Heart left ventricle (tissue), 16 donors: ENCODE data around the gene PRICKLE1. TPM values are rescaled to one million over a fixed set of nuclear protein-coding genes. Genes with fewer than 3 reads are reported as not detected.

Source experiments
- ATAC-seq, 4 donors: fragments of 200-7000 bp; cut with Tn5 transposase; one replicate each; pipeline ENCODE4 v1.9.1; 2020 to 2022; ENCODE audit warnings: moderate library complexity in 4 of 4, mild to moderate bottlenecking in 3 of 4, moderate number of reproducible peaks in 1 of 4
- DNase-seq, 5 donors: peaks; one replicate each; pipeline ENCODE4 v3.0.0-alpha.2; 2020
- H3K27ac ChIP-seq, 12 donors: fragments of 200-600 bp; sonication (generic) in 4 of 12; one replicate each; pipeline versions ENCODE4 v1.5.0 to v1.8.0; 2016 to 2022; ENCODE audit warnings: mild to moderate bottlenecking in 2 of 12
- H3K27me3 ChIP-seq, 9 donors: fragments of 200-600 bp; sonication (generic) in 2 of 9; one replicate each; pipeline versions ENCODE4 v1.5.1 to v1.8.0; 2016 to 2022; ENCODE audit warnings: mild to moderate bottlenecking in 3 of 9
- H3K36me3 ChIP-seq, 9 donors: fragments of 200-600 bp; sonication (generic) in 2 of 9; one replicate each; pipeline versions ENCODE4 v1.5.0 to v1.8.0; 2018 to 2022; ENCODE audit warnings: mild to moderate bottlenecking in 2 of 9
- H3K4me1 ChIP-seq, 12 donors: fragments of 200-600 bp; sonication (generic) in 4 of 12; one replicate each; pipeline versions ENCODE4 v1.5.0 to v1.8.0; 2016 to 2022; ENCODE audit warnings: mild to moderate bottlenecking in 3 of 12
- H3K4me3 ChIP-seq, 12 donors: fragments of 200-600 bp; sonication (generic) in 4 of 12; one replicate each; pipeline versions ENCODE4 v1.5.0 to v1.8.0; 2017 to 2022; ENCODE audit warnings: mild to moderate bottlenecking in 9 of 12, moderate library complexity in 4 of 12
- H3K9me3 ChIP-seq, 12 donors: fragments of 200-600 bp; sonication (generic) in 4 of 12; one replicate each; pipeline versions ENCODE4 v1.5.0 to v1.8.0; 2016 to 2022; ENCODE audit warnings: mild to moderate bottlenecking in 1 of 12
- CTCF ChIP-seq, 12 donors: fragments of 200-600 bp; sonication (generic) in 4 of 12; IDR thresholded peaks; one replicate each; pipeline versions ENCODE4 v1.5.0 to v1.8.0; 2018 to 2022; ENCODE audit warnings: antibody characterized with exemption in 12 of 12, mild to moderate bottlenecking in 5 of 12
- POLR2A ChIP-seq, 2 donors: fragments of 450-650 bp; IDR thresholded peaks; one replicate each; pipeline ENCODE4 v1.6.1; 2017; ENCODE audit warnings: antibody characterized with exemption in 2 of 2, mild to moderate bottlenecking in 2 of 2, moderate library complexity in 2 of 2
- WGBS, 4 donors: extraction: QIAGEN DNeasy Blood & Tissue Kit in 2 of 4; methylation state at CpG; one replicate each; pipeline versions ENCODE4 v1.1.5 to v1.1.7; 2013 to 2018; 5-methylcytosine and 5-hydroxymethylcytosine counted together
- intact Hi-C, 10 donors: fragments of 100-400 bp; cut with DNase I; formaldehyde crosslinking; loops; one replicate each; pipeline versions ENCODE4 v1.11.1 to v1.14.2; 2022
- polyA plus RNA-seq, 2 donors: library from polyadenylated mRNA; stranded (reverse); fragments of 200-250 nt; gene quantifications; one replicate each; pipeline ENCODE4 v1.2.3, GENCODE V29; 2013
- total RNA-seq, 9 donors: library from RNA; depleted of rRNA in 2 of 9; stranded (reverse); fragments of >200 nt in 2 of 9; fragmentation: NEBNext Ultra II Directional in 3 of 9; extraction: Animal tissue kit (Norgen Biotek cat#: 25700) in 3 of 9; gene quantifications; one replicate each; pipeline versions ENCODE4 v1.1.0 to v1.2.4, GENCODE V29; 2016 to 2023
- donor health status: ischemic (EF 13 %, LVEDD 7.1; RV severe dilation, severe dysfunction).
- donor health status: healthy with polysubstance abuse.
- donor health status: DM: no; HTN: yes; CAD: no.
- donor health status: DM: no; HTN: no; CAD: no.
- donor health status: ischemic (EF 25% LVEDD 6.9; RV normal size, moderate dysfunction).
- donor health status: ischemic (EF 25% LVEDD 5.7; RV mildly dilated, moderate dysfunction).
- donor health status: healthy.
- donor health status: DM: yes; HTN: yes; CAD: no.
- donor health status: ischemic (EF 35%, LVEDD 5.7; RV mildly dilated, moderate dysfunction).
- donor health status: nonischemic (EF 11% LVEDD 7.7; RV severe dilation, severe dysfunction).
- donor health status: DM: yes; HTN: yes; CAD: no.
- donor health status: PGD.
- donor health status: ischemic (EF 29% LVEDD 5.4; RV normal size, mild dysfunction).
- donor health status: nonischemic (EF 23%, LVEDD 6.1; RV moderate dilation, normal function).

Gene PRICKLE1
- total and polyA plus RNA-seq, 11 donors: 3.2 to 39.2 (median 20.7) TPM

- intact Hi-C loops: no loop called here
These were observed 36.1 kb upstream of the PRICKLE1 start for GRCh38 chr12:42625611-42626010.

GRCh38 chr12:42617622-42618021 is 28.1 kb upstream of the PRICKLE1 start:
- TF ChIP-seq CTCF (IDR thresholded peaks at IDR 0.05) (no peak), POLR2A (IDR thresholded peaks at IDR 0.05) (no peak)
- Histone ChIP-seq H3K27ac (no peak overlapping the region), H3K27me3 (no peaks in the 10 kb centered on the region), H3K9me3 (peaks cover 0 to 42% (median 23%) of the 10 kb centered on the region in 12 donors), H3K36me3 (no peaks in the 10 kb centered on the region), H3K4me1 (no peaks in the 10 kb centered on the region), H3K4me3 (no peak overlapping the region)
- no peak for ATAC-seq
- WGBS, 4 donors: 35 to 49% (median 46%) methylated on average over 1 of the region's 1 CpG
- intact Hi-C loops: no loop called here
- no peak for DNase-seq

More at GRCh38 chr12:42625611-42626010, 36.1 kb upstream of the PRICKLE1 start:
- TF ChIP-seq POLR2A (IDR thresholded peaks at IDR 0.05) (no peak), CTCF (IDR thresholded peaks at IDR 0.05) (no peak)
- WGBS, 4 donors: 25 to 33% (median 28%) methylated on average over 4 of the region's 4 CpGs
- no peak overlapping the region for H3K27ac ChIP-seq
- no peaks in the 10 kb centered on the region for H3K4me1 ChIP-seq
- no peaks in the 10 kb centered on the region for H3K27me3 ChIP-seq
- no peaks in the 10 kb centered on the region for H3K36me3 ChIP-seq
- ATAC-seq: peak in 1 of 4 donors; percentile 18
- no peak for DNase-seq
- peaks cover 0 to 2% (median 0%) of the 10 kb centered on the region in 12 donors for H3K9me3 ChIP-seq
- H3K4me3 ChIP-seq: no peak overlapping the region

- ATAC-seq (no peak), DNase-seq (no peak)
- Histone ChIP-seq H3K27me3 (no peaks in the 10 kb centered on the region), H3K9me3 (peaks cover 0 to 42% (median 23%) of the 10 kb centered on the region in 12 donors), H3K36me3 (no peaks in the 10 kb centered on the region), H3K4me1 (no peaks in the 10 kb centered on the region), H3K4me3 (no peak overlapping the region), H3K27ac (no peak overlapping the region)
- 87 to 95% (median 90%) methylated on average over 3 of the region's 3 CpGs for WGBS, 4 donors
- intact Hi-C loops: no loop called here
- TF ChIP-seq CTCF (IDR thresholded peaks at IDR 0.05) (no peak), POLR2A (IDR thresholded peaks at IDR 0.05) (no peak)
These were observed 25.5 kb upstream of the PRICKLE1 start for GRCh38 chr12:42615006-42615405.

GRCh38 chr12:42612231-42612613 is 22.7 kb upstream of the PRICKLE1 start:
- no peak for ATAC-seq
- Histone ChIP-seq H3K27ac (no peak overlapping the region), H3K36me3 (no peaks in the 10 kb centered on the region), H3K4me1 (no peaks in the 10 kb centered on the region), H3K9me3 (peaks cover 0 to 22% (median 5%) of the 10 kb centered on the region in 12 donors), H3K27me3 (no peaks in the 10 kb centered on the region), H3K4me3 (no peak overlapping the region)
- intact Hi-C loops: no loop called here
- TF ChIP-seq POLR2A (IDR thresholded peaks at IDR 0.05): no peak
- TF ChIP-seq CTCF (IDR thresholded peaks at IDR 0.05): no peak
- DNase-seq: no peak
